SJSA1 (cell line): Measurements from ENCODE around the gene BCOR. TPM values are rescaled to one million over a fixed set of nuclear protein-coding genes. Genes with fewer than 3 reads are reported as not detected.

Experiments
- DNase-seq, 2 experiments: peaks; one replicate each; pipeline ENCODE4 v3.0.0-alpha.2; 2015 to 2020; ENCODE audit warnings: low spot score in 2 of 2, low read depth in 1 of 2
- H3K27ac ChIP-seq: fragments of 250-450 bp; sonication (Bioruptor Pico); 2 replicates; pipeline ENCODE4 v1.5.1; 2020; ENCODE audit warnings: mild to moderate bottlenecking, moderate library complexity
- H3K27me3 ChIP-seq: fragments of 250-450 bp; sonication (Bioruptor Pico); replicated peaks from 2 replicates; pipeline ENCODE4 v1.5.1; 2020; ENCODE audit warnings: mild to moderate bottlenecking, moderate library complexity
- H3K36me3 ChIP-seq: fragments of 250-450 bp; sonication (Bioruptor Pico); 2 replicates; pipeline ENCODE4 v1.5.1; 2020; ENCODE audit warnings: mild to moderate bottlenecking
- H3K4me1 ChIP-seq: fragments of 250-450 bp; sonication (Bioruptor Pico); replicated peaks from 2 replicates; pipeline ENCODE4 v1.6.1; 2021; ENCODE audit warnings: mild to moderate bottlenecking
- H3K4me3 ChIP-seq: fragments of 250-450 bp; sonication (Bioruptor Pico); 2 replicates; pipeline ENCODE4 v1.5.1; 2020; ENCODE audit warnings: mild to moderate bottlenecking
- H3K9me3 ChIP-seq: fragments of 250-450 bp; sonication (Bioruptor Pico); replicated peaks from 2 replicates; pipeline ENCODE4 v1.5.1; 2020; ENCODE audit warnings: mild to moderate bottlenecking
- total RNA-seq: library from RNA; depleted of rRNA; stranded (reverse); fragments of >200 nt; shearing (Covaris generic); gene quantifications from 2 replicates; pipeline ENCODE4 v1.2.3, GENCODE V29; 2014

The BCOR gene
- total RNA-seq, 1 experiment from 2014 or later, result 37.2 TPM

- Histone ChIP-seq H3K36me3 (peaks cover 9% of the 10 kb centered on the region), H3K27me3 (no peaks in the 10 kb centered on the region), H3K27ac (no peak overlapping the region), H3K4me1 (peaks cover 13% of the 10 kb centered on the region), H3K9me3 (no peaks in the 10 kb centered on the region), H3K4me3 (no peak overlapping the region)
- DNase-seq, result no peak
Observed at GRCh38 chrX:40080894-40081678, 16.7 kb downstream of the BCOR start.

GRCh38 chrX:40079572-40079971 lies 18.2 kb downstream of the BCOR start:
- no peak for DNase-seq
- Histone ChIP-seq H3K4me1 (no peaks in the 10 kb centered on the region), H3K27ac (no peak overlapping the region), H3K36me3 (peaks cover 18% of the 10 kb centered on the region), H3K27me3 (no peaks in the 10 kb centered on the region), H3K4me3 (no peak overlapping the region), H3K9me3 (no peaks in the 10 kb centered on the region)

DNA sequence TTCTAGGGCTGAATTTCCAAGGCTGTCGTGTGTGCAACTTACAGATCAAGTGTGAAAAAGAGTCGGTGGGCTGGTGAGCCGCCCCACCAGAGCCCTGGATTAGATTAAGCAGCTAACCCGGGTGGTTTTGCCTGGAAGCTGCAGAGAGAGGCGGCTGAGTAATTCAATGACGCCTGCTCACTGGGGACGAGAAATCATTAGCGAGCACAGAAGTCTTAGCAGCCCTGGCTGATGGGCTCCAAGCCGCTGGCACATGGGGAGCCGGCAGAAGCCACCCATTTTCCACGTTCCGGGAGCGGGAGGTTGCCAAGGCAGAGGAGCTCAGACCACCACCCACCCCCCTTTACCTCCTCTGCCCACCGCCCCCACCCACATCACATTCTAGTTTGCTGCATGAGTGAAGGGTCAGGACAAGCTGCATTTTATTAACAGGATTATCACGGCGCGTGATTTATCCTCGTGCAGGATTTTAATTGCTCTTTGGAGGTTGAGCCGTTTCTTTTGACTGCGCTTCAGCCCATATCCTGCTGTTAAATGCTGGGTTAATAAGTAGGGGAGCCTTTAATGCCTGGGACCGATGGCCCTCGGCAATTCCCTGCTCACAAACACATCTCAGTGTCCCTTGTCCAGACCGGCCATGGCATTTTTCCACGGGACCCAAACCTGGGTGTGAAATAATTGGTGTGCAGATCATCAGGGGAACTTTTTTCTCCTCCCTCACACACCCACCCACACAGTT lies 19.1 kb downstream of the BCOR start:
- no peak for DNase-seq
- Histone ChIP-seq H3K4me1 (no peaks in the 10 kb centered on the region), H3K36me3 (peaks cover 26% of the 10 kb centered on the region), H3K9me3 (no peaks in the 10 kb centered on the region), H3K27ac (no peak overlapping the region), H3K4me3 (no peak overlapping the region), H3K27me3 (no peaks in the 10 kb centered on the region)

GRCh38 chrX:40077906-40078305 lies 19.9 kb downstream of the BCOR start:
- Histone ChIP-seq H3K9me3 (no peaks in the 10 kb centered on the region), H3K27me3 (no peaks in the 10 kb centered on the region), H3K36me3 (peaks cover 34% of the 10 kb centered on the region), H3K4me1 (no peaks in the 10 kb centered on the region), H3K27ac (no peak overlapping the region), H3K4me3 (no peak overlapping the region)
- DNase-seq, result no peak

DNA sequence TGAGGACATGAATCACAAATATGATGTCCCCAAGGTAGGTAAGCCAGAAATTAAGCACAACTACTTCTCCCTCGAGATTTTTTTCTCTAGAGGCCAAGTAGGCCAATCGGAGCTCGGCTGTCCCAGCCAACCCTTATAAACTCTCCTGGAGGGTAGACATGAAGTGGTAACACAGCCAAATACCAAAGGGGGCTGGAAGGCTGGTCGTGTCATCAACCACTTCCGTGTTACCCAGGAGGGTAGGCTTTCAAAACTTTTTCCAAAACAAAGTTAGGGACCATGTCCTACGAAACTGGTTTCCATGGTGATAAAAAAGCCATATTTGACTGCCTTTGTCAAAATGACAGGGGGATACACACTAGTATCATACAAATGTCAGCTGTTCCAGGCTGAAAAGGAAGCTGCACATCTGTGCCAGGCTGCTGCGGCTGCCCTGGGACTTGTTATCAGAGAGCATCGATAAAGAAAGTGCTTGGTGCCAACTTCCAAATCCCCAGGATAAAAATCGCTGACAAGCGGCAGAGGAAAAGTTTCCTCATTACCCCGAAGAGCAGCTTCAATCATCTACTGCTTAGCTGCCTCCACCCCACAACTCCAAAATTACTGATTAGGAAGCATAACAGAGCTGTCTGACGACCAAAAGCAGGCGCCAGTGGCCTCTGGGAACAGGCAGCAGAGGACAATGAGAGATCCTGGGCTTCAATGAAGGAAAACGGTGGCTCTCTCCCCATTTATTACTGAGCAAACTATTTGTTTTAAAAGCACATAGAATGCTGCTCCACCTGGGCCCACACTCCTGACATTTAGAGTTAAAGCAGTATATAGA lies 20.8 kb downstream of the BCOR start:
- Histone ChIP-seq H3K9me3 (no peaks in the 10 kb centered on the region), H3K4me1 (no peaks in the 10 kb centered on the region), H3K27me3 (no peaks in the 10 kb centered on the region), H3K36me3 (peaks cover 43% of the 10 kb centered on the region), H3K27ac (no peak overlapping the region), H3K4me3 (no peak overlapping the region)
- DNase-seq, result no peak

DNA sequence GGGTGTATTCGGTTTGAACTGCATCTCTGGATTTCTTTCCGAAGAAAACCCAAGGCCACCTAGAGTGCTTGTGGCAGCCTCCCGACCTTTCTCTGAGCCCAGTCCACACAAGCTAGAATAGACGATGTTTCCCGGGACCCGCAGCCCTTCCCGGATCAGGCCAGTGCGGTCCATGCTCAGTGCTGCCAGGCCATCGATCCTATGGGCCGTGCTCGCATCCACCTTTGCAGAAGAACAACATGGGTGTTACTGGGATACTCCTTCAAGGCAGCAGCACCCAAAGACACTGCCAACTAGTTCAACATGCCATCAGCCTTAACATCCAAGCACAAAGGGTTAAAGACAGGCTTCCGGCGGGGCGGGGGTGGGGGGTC lies 22.8 kb downstream of the BCOR start:
- Histone ChIP-seq H3K36me3 (peaks cover 55% of the 10 kb centered on the region), H3K27ac (no peak overlapping the region), H3K4me3 (no peak overlapping the region), H3K9me3 (no peaks in the 10 kb centered on the region), H3K27me3 (no peaks in the 10 kb centered on the region), H3K4me1 (no peaks in the 10 kb centered on the region)
- DNase-seq, result no peak

DNA sequence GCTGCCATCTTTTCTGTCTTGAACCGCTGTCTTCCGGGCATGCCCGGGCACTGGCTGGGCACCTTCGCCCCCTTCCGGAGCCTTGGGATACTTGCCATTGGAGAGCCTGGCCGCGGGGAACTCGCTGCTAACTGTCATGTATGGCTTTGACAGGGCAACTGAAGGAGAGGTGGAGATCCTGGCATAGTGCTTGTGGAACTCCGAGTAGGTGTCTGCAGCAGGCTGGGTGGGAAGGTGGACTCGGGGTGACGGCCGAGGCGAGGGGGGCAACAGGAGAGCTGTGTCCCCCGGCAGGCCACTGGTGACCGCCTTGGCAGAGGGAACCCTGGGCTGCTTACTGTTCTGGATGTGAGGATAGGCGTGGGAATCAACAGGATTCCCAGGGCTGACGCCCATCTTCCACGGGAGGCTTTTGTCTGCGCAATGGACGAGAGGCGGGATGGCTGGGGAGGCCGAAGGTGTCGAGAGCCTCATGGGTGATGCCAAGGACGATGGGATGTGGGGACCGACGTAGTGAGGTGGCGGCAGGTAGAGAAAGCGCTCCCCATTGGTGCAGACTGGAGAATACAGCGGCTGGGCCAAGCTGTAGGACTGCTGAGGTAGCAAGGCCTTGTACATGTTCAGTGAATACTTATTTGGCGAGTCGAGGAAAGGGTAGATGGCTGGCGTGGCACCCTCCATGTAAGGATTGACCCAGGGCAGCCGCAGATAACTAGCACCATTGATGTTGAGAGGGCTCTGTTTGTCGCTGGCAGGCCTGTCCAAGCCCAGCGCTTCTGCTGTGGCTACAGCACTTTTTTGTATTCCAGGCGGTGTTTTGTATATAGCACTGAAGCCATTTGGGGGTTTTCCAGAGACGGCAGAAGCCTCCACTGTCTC lies 23.4 kb downstream of the BCOR start:
- Histone ChIP-seq H3K9me3 (no peaks in the 10 kb centered on the region), H3K4me3 (no peak overlapping the region), H3K27me3 (no peaks in the 10 kb centered on the region), H3K36me3 (peaks cover 61% of the 10 kb centered on the region), H3K4me1 (no peaks in the 10 kb centered on the region), H3K27ac (no peak overlapping the region)
- no peak for DNase-seq

- Histone ChIP-seq H3K27ac (no peak overlapping the region), H3K36me3 (peaks cover 69% of the 10 kb centered on the region), H3K9me3 (no peaks in the 10 kb centered on the region), H3K4me1 (no peaks in the 10 kb centered on the region), H3K27me3 (no peaks in the 10 kb centered on the region), H3K4me3 (no peak overlapping the region)
- DNase-seq, result no peak
Observed at GRCh38 chrX:40073439-40074054, 24.2 kb downstream of the BCOR start.

GRCh38 chrX:40072246-40072645 lies 25.5 kb downstream of the BCOR start:
- H3K9me3 ChIP-seq, result no peaks in the 10 kb centered on the region
- no peak overlapping the region for H3K27ac ChIP-seq
- H3K4me3 ChIP-seq, result no peak overlapping the region
- H3K27me3 ChIP-seq, result no peaks in the 10 kb centered on the region
- H3K36me3 ChIP-seq, result peaks cover 74% of the 10 kb centered on the region
- DNase-seq, result no peak
- H3K4me1 ChIP-seq, result no peaks in the 10 kb centered on the region

DNA sequence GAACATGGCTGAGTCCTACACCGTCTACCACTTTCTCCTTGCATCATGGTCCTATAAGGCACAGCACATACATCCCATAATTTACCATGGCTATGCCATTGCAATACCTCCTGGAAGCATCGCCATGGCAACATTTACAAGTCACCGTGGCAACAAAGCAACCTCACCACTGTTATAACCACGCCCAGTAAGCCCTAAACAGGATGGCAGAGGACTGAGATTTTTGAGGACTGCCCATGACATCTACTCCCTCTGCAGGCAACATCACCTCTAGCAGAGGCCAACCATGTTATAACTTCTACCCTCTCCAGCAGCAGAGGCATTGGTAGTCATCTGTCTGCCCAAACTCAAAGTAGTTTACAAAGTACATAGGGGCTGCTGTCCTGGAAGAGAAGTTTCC lies 29.7 kb downstream of the BCOR start:
- Histone ChIP-seq H3K9me3 (no peaks in the 10 kb centered on the region), H3K4me3 (no peak overlapping the region), H3K36me3 (peaks cover 55% of the 10 kb centered on the region), H3K27me3 (no peaks in the 10 kb centered on the region), H3K4me1 (no peaks in the 10 kb centered on the region), H3K27ac (no peak overlapping the region)
- DNase-seq, result no peak

- no peak overlapping the region for H3K27ac ChIP-seq
- H3K9me3 ChIP-seq, result no peaks in the 10 kb centered on the region
- no peak for DNase-seq
- H3K4me3 ChIP-seq, result no peak overlapping the region
- no peaks in the 10 kb centered on the region for H3K4me1 ChIP-seq
- H3K36me3 ChIP-seq, result peaks cover 47% of the 10 kb centered on the region
- H3K27me3 ChIP-seq, result no peaks in the 10 kb centered on the region
Observed at GRCh38 chrX:40066700-40067099, 31.1 kb downstream of the BCOR start.

DNA sequence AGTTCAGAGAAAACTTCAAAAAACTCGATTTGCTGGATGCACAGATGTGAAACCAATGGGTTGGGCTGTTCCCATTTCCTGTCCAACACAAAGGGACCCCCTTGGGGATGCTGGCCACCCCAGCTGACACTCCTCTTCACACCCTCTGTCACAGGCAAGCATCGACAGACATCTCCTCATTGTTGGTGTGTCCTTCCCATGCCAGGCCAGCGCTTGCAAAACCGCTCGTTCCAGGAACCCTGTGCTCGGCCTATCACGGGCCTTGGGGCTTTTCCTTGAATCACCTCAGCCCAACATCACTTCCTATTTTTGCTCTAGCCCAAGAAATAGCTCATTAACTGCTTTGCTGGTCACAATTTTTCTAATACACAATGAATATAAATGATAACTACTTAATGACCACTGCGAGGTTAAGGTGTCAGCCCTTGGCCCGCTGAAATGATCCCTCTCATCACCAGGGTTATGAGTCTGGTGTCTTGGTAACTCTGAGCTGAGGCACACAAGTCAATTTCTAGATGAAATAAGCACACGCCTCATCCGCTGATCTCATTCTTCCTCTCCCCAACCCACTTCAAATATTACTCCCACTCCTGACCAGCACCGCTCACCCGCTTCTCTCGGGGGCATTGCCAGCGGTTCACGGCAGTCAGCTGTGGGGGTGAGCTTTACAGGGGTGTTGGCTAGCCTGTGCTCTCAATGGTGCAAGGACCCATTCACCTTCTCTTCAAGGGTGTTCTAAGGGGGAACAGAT lies 32.3 kb downstream of the BCOR start:
- Histone ChIP-seq H3K27me3 (no peaks in the 10 kb centered on the region), H3K9me3 (no peaks in the 10 kb centered on the region), H3K4me3 (no peak overlapping the region), H3K36me3 (peaks cover 49% of the 10 kb centered on the region), H3K4me1 (no peaks in the 10 kb centered on the region), H3K27ac (no peak overlapping the region)
- DNase-seq, result no peak
